Measurements from ENCODE around the gene C5orf22. TPM values are rescaled to one million over a fixed set of nuclear protein-coding genes. Genes with fewer than 3 reads are reported as not detected.

C5orf22 gene
- total and polyA plus RNA-seq, 2 of the 4 experiments (the other 2 are of a cell fraction), result 11.2 to 19.9 TPM

DNA sequence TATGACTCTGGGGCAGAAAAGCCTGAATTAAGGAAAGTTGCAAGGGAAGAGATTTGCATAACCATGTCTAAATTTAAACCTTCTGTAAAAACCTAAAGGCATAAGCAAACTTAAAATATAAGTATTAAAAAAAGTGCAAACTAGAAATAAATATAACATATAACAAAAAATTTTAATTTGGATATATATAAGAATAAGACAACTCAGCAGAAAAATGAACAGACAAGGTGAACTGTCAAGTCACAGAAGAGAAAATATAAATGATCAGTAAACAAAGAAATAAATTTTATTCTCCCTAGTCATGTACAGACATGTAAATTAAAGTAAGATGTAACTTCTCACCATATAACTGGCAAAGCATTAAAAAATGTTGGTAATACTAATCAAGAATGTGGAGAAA lies 37.0 kb downstream of the C5orf22 start:
- Histone ChIP-seq H2BK15ac (ENCODE audit: low read depth, low read length) (no peak overlapping the region), H3K9me1 (ENCODE audit: insufficient read depth, low read length) (no peaks in the 10 kb centered on the region), H3K4ac (ENCODE audit: low read depth, low read length) (no peak overlapping the region), H3K9me3 (ENCODE audit: control insufficient read depth, insufficient read depth, low read length) (peaks cover 5% of the 10 kb centered on the region; the same call in 1 of the 2 replicates), H2AFZ (replicated peaks; ENCODE audit: low read length, poor library complexity) (no peak overlapping the region), H2AK5ac (ENCODE audit: low read depth, low read length) (no peak overlapping the region), H3K4me2 (ENCODE audit: low read depth, low read length) (no peak overlapping the region), H2AK9ac (replicated peaks; ENCODE audit: low read depth, low read length, poor library complexity) (no peak overlapping the region), H3K27me3 (ENCODE audit: control insufficient read depth, insufficient read depth, low read length) (peaks cover 3% of the 10 kb centered on the region), H3K9ac (ENCODE audit: low read depth, low read length) (no peak overlapping the region), H3K36me3 (ENCODE audit: control insufficient read depth, insufficient read depth, low read length) (no peaks in the 10 kb centered on the region), H2BK120ac (ENCODE audit: low read depth, low read length) (no peak overlapping the region), H3K4me1 (ENCODE audit: control insufficient read depth, insufficient read depth, low read length) (no peaks in the 10 kb centered on the region), H3K4me3 (ENCODE audit: insufficient read depth, low read depth, low read length) (no peak overlapping the region), H3K56ac (ENCODE audit: extremely low read depth, insufficient read depth, low read length) (no peak overlapping the region), H3K79me1 (ENCODE audit: low read depth in 1 of 2, low read length in 2 of 2) (no peaks in the 10 kb centered on the region), H3K27ac (ENCODE audit: insufficient read depth, low read length) (no peak overlapping the region), H4K5ac (ENCODE audit: low read depth, low read length) (no peak overlapping the region), H4K8ac (ENCODE audit: low read depth in 2 of 2, low read length in 2 of 2) (no peak overlapping the region), H3K23ac (ENCODE audit: low read depth, low read length) (no peak overlapping the region), H3K18ac (ENCODE audit: low read depth, low read length) (no peak overlapping the region), H4K91ac (ENCODE audit: insufficient read depth, low read depth, low read length) (no peak overlapping the region), H2BK5ac (ENCODE audit: low read depth, low read length, poor library complexity, severe bottlenecking) (no peak overlapping the region), H3K14ac (replicated peaks; ENCODE audit: low read depth, low read length) (no peak overlapping the region), H4K20me1 (ENCODE audit: insufficient read depth, low read length) (no peaks in the 10 kb centered on the region), H2BK20ac (ENCODE audit: low read depth, low read length) (no peak overlapping the region)
- dilution Hi-C loops (cut with HindIII; ENCODE audit: low sequenced_read_pairs, unreplicated experiment) (no loop called here), intact Hi-C loops (cut with micrococcal nuclease) (no loop called here), in situ Hi-C loops (cut with MboI; ENCODE audit: low sequenced_read_pairs) (no loop called here)
- no TSS peak for BruUV-seq (replicated peaks)
- DNase-seq, result no peak
- POLR2A ChIA-PET (ENCODE audit: unreplicated experiment), result no interaction called here
- TF ChIP-seq SMC3 (IDR thresholded peaks at IDR 0.05; ENCODE audit: low read depth, low read length), result no peak
- no peak for ATAC-seq (ENCODE audit: low read depth)
- CTCF ChIA-PET, result no interaction called here
